Left cardiac atrium (tissue), 4 donors: ENCODE results near the gene ARHGAP23. TPM values are rescaled to one million over a fixed set of nuclear protein-coding genes. Genes with fewer than 3 reads are reported as not detected.
"Not testable (repeated sequence)": the region's sequence is repeated elsewhere in the genome, so short reads cannot be mapped to it uniquely, and the experiment has no call there.

Experiments
- ATAC-seq, 2 donors: fragments of 200-7000 bp; cut with Tn5 transposase; one replicate each; pipeline ENCODE4 v1.9.1; 2020; ENCODE audit warnings: mild to moderate bottlenecking in 2 of 2, moderate library complexity in 2 of 2
- DNase-seq: peaks from one replicate; pipeline ENCODE4 v3.0.0-alpha.2; 2020
- intact Hi-C, 2 donors: fragments of 100-400 bp; cut with DNase I; formaldehyde crosslinking; loops; one replicate each; pipeline versions ENCODE4 v1.14.1 to v1.15.1; 2022 to 2023
- total RNA-seq, 2 donors: library from RNA; stranded (reverse); fragmentation: NEBNext Ultra II Directional; extraction: Animal tissue kit (Norgen Biotek cat#: 25700); gene quantifications; one replicate each; pipeline ENCODE4 v1.2.1, GENCODE V29; 2021
- donor health status: DM: no; HTN: yes; CAD: no.
- donor health status: DM: no; HTN: yes; CAD: no; lungs with severe emphysema.
- donor health status: DM: yes; HTN: yes; CAD: no.
- donor health status: Dilated cardiomyopathy.

ARHGAP23 gene
- total RNA-seq, 2 donors from 2014 or later = 54.1 to 91.9 TPM

DNA sequence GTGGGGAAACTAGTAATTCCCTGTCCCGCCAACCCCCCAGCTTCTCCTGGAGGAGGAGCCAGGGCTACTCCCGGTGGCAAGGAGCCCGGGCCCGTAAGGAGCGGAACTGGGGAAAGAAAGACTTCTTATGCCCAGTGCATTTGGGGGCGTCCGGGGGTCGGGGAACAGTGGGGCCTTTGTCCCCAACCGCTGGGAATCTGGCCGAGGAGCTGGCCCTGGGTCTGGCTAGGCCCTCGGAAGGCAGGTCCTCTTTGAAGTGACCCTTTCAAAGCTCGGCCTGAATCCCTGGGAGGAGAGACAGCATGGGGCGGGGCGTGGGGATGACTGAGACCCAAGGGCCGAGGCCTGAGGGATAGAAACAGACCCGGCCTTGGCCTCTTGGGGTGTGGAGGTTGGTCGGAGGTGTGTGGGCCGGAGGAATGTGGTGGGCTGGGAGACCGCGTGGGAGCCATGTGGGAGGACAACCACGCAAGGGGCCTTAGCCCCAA, 6.0 kb downstream of the ARHGAP23 start:
- peak; percentile 45 for DNase-seq
- ATAC-seq = peak in 1 of 2 donors; percentile 25
- intact Hi-C loops = loop anchor here in 1 of 2 donors (5.0 kb wide), 1 partner anchor 33 kb away; no protein-coding TSS in a partner anchor

DNA sequence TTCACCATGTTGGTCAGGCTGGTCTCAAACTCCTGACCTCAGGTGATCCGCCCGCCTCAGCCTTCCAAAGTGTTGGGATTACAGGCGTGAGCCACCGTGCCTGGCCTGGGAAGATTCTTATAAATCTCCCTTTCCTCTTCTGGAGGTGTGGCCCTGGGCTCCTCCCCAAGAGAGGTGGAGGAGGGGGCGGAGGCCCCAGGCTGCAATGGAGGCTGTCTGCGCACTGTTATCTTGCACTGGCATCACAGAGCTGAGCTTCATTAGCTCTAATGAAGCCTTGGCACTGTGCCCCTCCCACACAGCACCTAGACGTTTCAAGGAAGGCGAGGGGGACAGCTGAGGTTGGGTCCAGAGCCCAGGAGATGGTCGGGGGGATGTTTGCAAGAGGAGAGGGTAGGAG, 7.5 kb downstream of the ARHGAP23 start:
- DNase-seq (no peak), ATAC-seq (no peak)
- intact Hi-C loops = no loop called here

DNA sequence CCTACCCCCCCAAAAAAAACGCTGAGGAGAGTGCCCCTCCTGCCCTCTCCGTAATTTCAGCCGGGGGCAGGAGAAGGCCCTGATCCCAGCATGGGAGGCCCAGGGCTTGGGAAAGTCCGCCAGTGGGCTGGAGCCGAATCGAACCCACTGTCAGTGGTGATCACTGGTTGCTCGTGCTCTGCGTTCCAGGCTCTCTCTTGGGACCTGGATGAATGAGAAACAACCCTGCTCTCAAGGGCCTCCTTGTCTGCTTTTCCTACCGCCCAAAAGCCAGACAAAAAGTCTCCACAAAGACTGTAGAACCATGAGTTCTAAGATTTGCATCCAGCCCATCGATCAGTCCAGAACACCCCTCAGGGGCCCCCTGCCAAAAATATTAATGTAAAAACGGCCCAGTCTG, 8.1 kb downstream of the ARHGAP23 start:
- intact Hi-C loops = no loop called here
- DNase-seq = no peak
- ATAC-seq = no peak

DNA sequence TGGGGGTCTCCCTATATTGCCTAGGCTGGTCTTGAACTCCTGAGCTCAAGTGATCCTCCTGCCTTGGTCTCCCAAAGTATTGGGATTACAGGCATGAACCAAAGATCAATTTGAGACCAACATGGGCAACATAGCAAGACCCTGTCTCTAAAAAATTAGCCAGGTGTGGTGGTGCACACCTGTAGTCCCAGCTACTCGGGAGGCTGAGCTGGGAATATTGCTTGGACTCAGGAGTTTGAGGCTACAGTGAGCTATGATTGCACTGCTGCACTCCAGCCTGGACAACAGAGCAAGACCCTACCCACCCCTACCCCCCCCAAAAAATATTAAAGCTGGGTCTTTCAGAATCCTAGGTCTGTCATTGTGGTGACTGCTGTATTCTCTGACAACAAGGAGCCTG, 9.0 kb downstream of the ARHGAP23 start:
- intact Hi-C loops, ATAC-seq, DNase-seq: not testable (repeated sequence)

DNA sequence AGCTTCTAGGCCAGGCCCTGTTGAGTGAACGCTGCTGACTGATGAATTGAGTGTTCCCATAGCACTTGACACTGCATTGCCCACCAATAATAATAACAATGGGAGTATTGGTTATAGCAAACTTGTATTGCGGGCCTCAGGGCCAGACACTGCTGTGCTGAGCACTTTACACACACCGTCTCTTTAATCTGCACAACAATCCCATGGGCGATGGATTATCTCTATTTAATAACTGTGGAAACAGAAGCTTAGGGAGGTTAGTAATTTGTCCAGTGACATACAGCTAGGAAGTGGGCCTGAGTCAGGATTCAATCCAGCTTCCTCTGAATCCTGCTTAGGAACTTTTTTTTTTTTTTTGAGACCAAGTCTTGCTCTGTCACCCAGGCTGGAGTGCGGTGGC, 11.2 kb downstream of the ARHGAP23 start:
- no peak for ATAC-seq
- intact Hi-C loops = no loop called here
- DNase-seq = no peak

DNA sequence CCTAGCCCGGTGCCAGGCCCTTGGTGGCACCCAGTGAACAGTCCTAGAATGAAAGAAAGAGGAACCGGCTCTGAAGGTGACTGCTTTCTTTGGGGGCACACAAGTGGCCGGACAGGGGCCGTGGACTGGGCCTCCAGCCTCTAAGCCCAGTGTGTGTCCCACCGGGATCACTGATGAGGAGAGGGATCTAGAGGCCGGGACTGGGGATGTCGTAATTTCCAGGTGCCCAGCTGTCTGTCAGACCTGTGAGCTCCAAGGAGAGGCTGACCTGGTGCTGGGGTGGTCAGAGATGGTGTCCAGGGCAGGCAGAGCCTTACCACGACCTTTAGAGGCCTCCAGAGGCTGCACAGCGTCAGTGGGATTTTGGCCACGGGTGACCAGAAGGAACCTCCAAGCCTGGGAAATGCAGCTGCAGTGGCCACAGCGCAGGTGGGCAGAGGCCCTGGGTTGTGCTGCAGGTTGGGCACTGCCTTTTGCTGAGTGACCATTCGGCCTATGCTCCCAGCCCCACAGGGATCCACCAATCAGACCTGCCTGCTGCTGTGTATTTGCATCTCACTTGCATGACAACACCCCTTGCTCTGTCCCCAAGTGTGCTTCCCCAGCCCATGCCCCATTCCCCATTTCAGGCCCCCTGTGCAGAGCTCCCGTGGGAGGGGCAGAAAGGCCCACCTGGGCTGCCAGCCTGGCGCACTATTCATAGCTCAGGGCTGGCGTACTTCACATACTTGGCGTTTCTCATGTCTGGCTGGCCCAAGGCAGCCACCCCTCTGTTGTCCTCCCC, 12.5 kb downstream of the ARHGAP23 start:
- ATAC-seq = peak; percentile 47 to 76
- intact Hi-C loops = loop anchor here (5.0 kb wide), 2 partner anchors 36 to 46 kb away; no protein-coding TSS in a partner anchor
- no peak for DNase-seq

DNA sequence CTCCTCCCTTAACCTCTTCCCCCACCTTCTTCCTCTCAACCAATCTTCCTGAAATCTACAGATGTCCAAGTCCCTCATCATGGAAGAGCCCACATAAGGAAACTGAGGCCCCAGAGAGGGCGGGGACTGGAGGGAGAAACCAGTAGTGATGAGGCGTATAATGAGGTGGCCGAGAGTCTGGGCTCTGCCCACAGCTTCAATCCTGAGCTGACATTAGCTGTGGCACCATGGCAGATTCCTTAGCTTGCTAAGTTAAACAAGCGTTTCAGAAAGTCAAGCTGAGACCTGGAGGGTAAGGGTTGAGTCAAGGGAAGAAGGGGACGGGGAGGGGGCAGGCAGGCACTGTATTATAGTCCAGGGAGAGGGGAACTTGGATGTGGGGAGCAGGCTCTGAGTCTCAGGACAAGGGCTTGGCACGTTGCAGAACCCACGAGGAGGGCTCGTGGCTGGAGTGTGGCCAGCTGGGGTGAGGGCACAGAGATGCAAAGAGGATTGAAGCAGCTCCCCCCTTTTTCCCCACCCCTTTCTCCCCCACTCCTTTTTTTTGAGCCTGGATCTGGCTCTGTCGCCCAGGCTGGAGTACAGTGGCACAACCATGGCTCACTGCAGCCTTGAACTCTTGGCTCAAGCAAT, 13.3 kb downstream of the ARHGAP23 start:
- DNase-seq (no peak), ATAC-seq (peak; percentile 6 to 21)
- intact Hi-C loops = loop anchor here (5.0 kb wide), 2 partner anchors 36 to 46 kb away; no protein-coding TSS in a partner anchor

DNA sequence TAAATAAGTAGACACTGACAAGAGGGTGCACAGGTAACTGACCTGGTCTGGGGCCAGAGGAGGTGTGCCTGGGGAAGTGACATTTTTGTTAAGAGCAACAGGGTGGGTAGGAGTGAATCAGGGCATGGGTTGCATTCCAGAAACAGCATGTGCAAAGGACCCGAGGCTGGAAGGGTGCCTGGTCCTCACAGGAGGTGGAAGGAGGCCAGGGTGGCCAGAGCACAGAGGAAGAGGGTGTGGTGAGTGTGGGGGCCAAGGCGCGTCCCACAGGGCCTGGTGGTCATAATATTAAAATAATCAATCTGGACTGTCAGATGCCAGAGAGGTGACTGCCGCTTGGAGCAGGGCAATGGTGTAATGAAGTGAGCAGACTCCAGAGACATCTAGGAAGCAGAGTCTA, 14.3 kb downstream of the ARHGAP23 start:
- DNase-seq = no peak
- peak in 1 of 2 donors; percentile 43 for ATAC-seq
- intact Hi-C loops = loop anchor here (5.0 kb wide), 2 partner anchors 35 to 45 kb away; no protein-coding TSS in a partner anchor

DNA sequence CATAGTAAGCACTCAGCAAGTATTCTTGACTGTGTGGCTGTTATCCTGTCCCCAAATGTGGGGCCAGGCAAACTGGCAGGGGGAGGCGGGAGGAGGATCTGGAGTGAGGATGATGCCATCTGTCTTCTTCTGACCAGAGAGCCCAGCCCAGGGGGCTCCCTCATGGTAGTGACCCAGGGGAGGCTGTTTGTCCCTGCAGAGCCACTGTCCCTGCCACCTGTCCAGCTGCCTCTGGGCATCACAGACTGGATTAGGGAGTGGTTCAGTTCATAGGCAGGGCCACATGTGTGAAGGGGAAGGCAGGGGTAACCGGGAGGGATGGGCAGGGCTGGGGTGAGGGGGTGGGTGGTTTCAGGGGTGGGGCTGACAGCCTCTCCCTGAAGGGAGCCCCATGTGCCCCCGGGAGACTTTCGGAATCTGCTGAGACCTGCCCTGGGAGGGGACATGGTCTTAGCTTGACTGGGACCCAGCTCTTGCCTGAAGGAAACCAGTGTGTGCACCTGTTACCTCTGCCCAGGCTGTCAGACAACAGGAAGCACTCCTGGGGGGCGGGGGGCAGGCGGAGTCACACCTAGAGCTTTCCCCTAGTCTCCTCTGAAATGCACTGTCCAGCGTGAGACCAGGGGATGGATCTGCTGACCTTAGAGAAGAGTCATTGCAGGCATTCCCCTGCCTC, 15.2 kb downstream of the ARHGAP23 start:
- ATAC-seq (no peak), DNase-seq (no peak)
- intact Hi-C loops = loop anchor here (5.0 kb wide), 2 partner anchors 34 to 44 kb away; no protein-coding TSS in a partner anchor

DNA sequence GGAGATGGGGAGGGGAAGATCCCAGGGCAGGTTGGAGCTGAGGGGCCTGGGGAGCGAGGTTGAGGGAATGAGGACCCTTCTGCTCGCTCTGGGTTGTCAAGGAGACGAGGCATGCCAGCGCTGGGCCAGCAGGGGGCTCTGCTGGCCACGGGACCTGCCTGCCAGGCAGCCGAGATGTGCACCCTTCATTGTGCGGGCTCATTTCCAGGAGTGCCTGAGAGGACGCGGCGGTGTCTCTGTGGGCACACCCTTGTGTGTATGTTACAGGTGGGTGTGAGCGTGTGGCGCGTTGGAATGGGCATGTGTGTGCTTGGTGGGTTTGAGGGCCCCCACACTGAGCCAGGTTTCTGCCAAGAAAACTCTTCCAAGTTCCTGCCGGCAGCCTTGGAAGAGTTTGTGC, 15.9 kb downstream of the ARHGAP23 start:
- intact Hi-C loops = loop anchor here (5.0 kb wide), 2 partner anchors 33 to 43 kb away; no protein-coding TSS in a partner anchor
- ATAC-seq (peak; percentile 70 to 75), DNase-seq (peak; percentile 82)

DNA sequence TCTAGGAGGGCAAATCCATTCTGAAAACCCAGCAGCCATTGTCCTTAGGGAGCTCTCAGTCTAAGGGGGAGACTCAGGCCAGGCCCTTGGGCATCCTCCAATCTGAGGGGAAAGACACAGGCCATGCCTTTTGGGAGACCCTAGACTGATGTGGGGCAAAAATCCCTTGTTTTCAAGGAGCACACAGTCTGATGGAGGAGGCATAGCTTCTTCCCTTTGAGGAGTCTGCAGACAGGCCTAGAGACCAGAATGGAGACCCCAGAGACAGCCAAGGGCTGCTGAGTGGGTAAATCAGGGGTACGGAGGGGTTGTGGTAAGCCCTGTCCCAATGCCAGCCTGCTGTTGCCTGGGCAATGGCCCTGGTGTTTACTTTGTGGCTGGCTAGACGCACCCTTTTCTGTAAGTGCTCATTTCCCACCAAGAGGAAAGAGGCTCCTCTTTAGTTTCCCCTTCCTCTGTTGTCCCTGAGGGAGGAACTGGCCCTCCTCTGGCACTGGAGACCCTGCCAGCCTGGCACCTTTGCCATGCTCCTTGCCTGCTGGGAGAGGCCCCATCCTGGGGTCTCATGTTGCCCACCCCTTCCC, 19.3 kb downstream of the ARHGAP23 start:
- DNase-seq = no peak
- ATAC-seq = no peak
- intact Hi-C loops = no loop called here

DNA sequence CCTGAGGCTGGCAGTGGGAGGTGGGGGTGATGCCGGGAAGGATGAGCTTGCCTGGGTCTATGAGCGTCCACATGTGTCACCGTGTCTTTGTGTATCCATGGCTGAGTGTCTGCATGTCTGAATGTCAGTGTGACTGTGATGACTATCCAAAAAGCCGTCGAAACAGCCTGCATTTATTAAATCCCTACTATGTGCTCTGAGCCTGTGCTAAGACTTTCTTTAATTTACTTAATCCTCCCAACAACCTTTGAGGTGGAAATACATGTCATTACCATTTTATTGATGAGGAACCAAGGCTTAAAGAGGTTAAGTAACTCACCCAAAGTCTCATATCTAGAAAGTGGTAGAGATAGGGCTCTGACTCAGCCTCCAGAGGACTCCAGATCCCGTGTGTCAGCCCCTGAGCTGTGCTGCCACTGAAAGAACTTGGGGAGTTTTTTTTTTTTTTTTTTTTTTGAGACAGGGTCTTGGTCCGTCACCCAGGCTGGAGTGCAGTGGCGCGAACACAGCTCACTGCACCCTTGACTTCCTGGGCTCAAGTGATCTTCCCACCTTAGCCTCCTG, 20.0 kb downstream of the ARHGAP23 start:
- intact Hi-C loops = no loop called here
- DNase-seq (no peak), ATAC-seq (peak in 1 of 2 donors; percentile 7)

DNA sequence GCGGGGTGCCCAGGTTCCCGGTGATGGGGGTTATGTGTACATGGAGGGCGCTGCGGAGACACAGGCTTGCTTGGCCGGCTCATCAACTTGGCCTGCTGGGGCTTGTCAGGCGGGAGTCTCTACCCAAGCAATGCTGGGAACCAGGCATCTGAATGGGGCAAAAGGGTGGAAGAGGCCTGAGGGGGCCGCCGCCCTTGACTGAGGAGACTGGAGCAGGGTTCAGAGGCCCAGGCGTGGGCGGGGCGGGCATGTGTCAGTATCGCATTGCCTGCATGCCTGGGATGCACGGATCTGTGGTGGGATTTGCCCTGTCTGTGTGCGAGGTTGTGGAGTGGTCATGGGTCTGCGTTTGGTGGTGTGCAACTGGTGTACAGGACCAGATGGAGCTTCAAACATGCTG, 21.1 kb downstream of the ARHGAP23 start:
- no peak for DNase-seq

DNA sequence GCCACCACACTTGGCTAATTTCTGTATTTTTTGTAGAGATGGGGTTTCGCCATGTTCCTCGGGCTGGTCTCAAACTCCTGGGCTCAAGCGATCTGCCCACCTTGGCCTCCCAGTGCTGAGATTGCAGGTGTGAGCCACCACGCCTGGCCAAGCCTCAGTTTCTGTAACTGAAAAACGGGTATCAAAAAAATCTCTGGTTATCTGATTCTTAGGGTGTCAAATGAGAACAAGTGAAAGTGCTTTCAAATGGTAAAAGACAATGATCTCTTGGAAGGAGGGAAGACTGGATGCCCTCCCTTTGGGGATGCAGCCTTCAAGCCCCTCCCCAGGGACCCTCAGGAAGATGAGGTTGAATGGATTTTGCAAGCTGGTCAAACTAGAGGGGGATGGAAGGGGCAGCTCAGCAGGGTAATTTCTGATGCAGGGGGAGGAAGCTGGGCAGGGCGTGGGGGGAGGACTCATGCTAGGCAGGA, 22.3 kb downstream of the ARHGAP23 start:
- DNase-seq (no peak), ATAC-seq (no peak)
- intact Hi-C loops = no loop called here

More for the DNA sequence above, 21.1 kb downstream of the ARHGAP23 start:
- peak in 1 of 2 donors; percentile 14 for ATAC-seq
- intact Hi-C loops = no loop called here

DNA sequence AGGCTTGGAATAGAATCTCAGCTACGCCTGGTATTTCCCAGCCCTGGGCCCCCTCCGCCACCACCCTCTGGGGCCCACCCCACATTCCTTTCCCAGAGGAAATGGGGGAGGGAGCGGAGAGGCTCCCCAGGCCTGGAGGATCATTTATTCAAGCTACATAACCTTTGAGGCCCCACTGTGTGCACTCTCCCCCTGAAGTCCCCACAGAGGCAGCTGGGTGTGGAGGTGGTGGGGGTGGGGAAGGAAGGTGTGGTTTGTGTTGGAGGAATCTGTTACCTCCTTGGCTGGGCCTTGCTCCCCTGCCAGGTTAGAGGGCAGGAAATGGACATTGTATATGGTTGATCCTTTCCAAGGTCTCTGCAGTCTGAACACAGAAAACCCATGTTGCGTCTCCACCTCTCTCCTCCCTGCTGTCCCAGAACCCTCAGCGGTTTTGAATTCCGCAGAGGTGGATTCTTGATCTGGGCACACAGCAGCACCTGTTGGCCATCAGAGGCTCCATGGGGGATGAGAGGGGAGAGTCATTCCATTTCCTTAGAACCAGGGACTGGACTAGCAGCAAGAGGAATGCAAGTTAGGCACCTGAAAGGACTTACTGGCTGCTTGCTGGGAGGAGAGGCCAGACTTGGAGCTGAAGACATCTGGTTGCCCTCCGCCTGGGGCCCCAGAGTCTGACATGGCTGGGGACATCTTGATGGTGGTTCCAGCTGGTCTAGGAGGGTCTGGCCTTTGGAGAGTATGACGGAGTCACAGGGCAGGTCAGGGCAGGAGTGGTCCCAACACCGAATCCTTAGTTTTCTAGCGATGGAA, 23.0 kb downstream of the ARHGAP23 start:
- intact Hi-C loops = no loop called here
- DNase-seq (peak; percentile 70), ATAC-seq (peak; percentile 10 to 21)

DNA sequence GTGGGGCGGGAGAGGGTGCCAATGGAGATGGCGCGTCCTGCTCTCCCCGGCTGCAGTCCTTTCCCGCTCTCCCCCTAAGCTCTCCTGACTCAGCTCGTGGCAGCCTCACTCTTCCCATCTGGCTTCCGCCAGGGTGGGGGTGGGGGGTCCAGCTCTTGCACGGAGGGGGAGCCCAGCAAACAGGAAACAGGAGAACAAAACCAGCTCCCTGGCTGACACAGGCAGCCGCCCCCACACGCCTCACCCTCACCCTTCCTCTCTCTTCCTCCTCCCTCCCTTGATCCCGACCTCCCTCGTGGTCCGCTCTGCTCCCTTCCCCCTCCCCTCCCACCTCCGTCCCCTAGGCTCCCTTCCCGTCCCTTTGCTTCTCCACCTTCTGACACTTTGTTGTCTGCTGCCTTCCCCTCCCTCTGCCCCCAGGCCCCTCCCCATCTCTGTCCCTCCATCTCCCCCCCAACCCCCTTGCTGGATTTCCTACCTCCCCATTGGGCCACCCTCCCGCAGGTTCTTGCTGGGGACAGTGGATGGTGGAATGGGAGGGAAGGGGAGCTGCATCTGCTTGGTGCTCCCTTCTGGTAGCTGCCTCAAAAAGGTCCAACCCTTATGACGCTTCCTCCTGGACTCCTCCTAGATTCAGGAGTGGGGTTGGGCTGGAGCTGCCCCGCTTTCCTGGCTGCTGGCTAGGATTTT, 23.7 kb downstream of the ARHGAP23 start:
- DNase-seq (peak; percentile 62), ATAC-seq (peak; percentile 18 to 21)
- intact Hi-C loops = no loop called here

DNA sequence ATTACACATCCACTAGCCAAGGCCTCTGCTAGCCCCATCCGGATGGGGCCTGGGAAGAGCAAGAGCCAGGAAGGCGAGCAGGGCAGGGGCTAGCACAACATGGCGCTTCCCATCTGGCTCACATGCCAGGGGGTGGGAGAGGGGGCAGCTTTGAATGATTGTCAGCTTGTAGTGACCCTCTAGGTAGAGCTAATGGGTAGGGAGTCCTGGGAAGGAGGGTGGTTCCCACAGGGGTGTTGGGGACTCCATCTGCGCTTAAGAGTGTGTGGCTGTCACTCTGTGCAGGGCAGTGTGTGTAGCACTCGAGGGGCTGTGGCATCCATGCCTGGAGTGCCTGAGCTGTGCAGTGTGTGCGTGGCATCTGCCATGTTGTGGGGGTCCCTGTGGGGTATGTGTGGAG, 24.5 kb downstream of the ARHGAP23 start:
- DNase-seq (no peak), ATAC-seq (no peak)
- intact Hi-C loops = no loop called here
